BJ (cell line): ENCODE measurements around the gene FSCN2. TPM values are rescaled to one million over a fixed set of nuclear protein-coding genes. Genes with fewer than 3 reads are reported as not detected.

ENCODE experiments used
- CTCF ChIA-PET: fragments of 350-600 bp; formaldehyde crosslinking; extraction: SDS; loops from one replicate; lab custom pipeline; 2021; ENCODE audit warnings: antibody characterized with exemption, inconsistent platforms; lab: Yijun Ruan, JAX
- POLR2A ChIA-PET: fragments of 300-600 bp; sonication (Branson Sonifier 250); formaldehyde crosslinking; extraction: SDS; loops from one replicate; lab custom pipeline; 2021; ENCODE audit warnings: antibody characterized with exemption; lab: Charles Lee
- DNase-seq: peaks from one replicate; pipeline ENCODE4 v3.0.0-alpha.2; 2011; ENCODE audit warnings: low read depth
- H3K27me3 ChIP-seq: 2 replicates; pipeline ENCODE4 v1.6.0; 2011; ENCODE audit warnings: low read length; ENCODE audit not compliant: control insufficient read depth, insufficient read depth
- H3K36me3 ChIP-seq: 2 replicates; pipeline ENCODE4 v1.5.1; 2011; ENCODE audit warnings: low read length; ENCODE audit not compliant: control insufficient read depth, insufficient read depth
- H3K4me3 ChIP-seq: 2 replicates; pipeline ENCODE4 v1.5.1; 2011; ENCODE audit warnings: low read depth, mild to moderate bottlenecking, control low read depth, low read length
- polyA plus RNA-seq: library from polyadenylated mRNA; depleted of rRNA; stranded (reverse); fragments of >200 nt; gene quantifications from 2 replicates; pipeline ENCODE4 v1.2.3, GENCODE V29; 2011
- TF ChIP-seq, protein P1 (sequence below): IDR thresholded peaks from 2 replicates; pipeline ENCODE4 v1.5.1; 2011; ENCODE audit warnings: low read depth, mild to moderate bottlenecking, control low read depth, inconsistent platforms, low read length, moderate library complexity; ENCODE audit not compliant: insufficient read depth

FSCN2 gene
- polyA plus RNA-seq, 1 experiment: 1.3 TPM

- H3K36me3 ChIP-seq: no peaks in the 10 kb centered on the region
- H3K27me3 ChIP-seq: peaks cover 4% of the 10 kb centered on the region; the same call in 1 of the 2 replicates
- ChIA-PET POLR2A (no interaction called here), CTCF (interaction anchor here (1.0 to 1.5 kb wide), 3 partner anchors 31 to 346 kb away, joined by 3 to 4 read pairs (median 3); no protein-coding TSS in a partner anchor)
- DNase-seq: no peak
- TF ChIP-seq, protein P1, sequence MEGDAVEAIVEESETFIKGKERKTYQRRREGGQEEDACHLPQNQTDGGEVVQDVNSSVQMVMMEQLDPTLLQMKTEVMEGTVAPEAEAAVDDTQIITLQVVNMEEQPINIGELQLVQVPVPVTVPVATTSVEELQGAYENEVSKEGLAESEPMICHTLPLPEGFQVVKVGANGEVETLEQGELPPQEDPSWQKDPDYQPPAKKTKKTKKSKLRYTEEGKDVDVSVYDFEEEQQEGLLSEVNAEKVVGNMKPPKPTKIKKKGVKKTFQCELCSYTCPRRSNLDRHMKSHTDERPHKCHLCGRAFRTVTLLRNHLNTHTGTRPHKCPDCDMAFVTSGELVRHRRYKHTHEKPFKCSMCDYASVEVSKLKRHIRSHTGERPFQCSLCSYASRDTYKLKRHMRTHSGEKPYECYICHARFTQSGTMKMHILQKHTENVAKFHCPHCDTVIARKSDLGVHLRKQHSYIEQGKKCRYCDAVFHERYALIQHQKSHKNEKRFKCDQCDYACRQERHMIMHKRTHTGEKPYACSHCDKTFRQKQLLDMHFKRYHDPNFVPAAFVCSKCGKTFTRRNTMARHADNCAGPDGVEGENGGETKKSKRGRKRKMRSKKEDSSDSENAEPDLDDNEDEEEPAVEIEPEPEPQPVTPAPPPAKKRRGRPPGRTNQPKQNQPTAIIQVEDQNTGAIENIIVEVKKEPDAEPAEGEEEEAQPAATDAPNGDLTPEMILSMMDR: no peak
- H3K4me3 ChIP-seq: peak overlapping the region; percentile 73
Measured at GRCh38 chr17:81488276-81488860, 39.8 kb upstream of the FSCN2 start.

DNA sequence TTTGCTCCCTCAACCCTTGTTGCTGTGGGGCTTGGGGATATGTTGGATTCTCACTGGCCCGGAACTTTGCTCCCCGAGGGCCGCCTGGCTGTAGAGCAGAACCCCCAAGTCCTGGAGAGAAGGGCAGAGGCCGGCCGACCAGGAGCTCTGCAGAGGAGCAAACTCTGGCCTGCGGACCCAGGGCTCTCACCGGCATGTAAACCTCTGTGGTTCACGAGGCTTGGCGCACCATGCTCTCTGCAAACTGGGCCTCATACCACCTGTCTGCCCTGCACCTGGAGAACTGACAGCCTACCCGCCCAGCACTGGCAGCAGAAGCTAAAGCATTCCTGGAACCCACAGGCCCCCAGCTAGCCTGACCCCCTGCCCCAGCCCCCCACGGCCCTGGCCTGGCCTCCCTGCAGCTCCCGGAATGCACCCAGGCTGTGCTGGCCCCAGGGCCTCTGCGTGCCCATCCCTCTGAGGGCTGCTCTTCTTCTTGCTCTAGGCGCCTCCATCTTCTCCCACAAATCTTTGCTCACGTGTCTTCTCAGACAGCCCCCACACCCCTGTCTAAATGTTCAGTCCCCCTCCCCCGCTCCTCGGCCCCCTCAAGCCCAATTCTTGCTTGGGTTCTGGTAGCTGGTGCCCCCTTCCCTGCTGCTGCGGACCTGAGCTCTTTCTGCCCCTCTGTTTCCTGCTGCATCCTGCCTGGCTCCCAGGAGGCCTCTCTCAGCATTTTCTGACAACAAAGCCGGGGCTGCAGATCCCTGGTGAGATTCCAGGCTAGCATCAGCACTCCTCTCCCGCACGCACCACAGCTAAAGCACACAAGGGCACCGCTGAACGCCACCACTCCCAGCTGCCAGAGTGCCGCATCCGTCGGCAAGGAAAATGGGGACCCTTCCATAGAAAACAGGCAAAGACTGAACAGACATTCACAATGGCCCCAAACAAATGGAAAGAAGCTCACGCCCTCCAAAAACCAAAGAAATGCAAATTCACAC, 38.9 kb upstream of the FSCN2 start:
- TF ChIP-seq, protein P1: no peak
- Histone ChIP-seq H3K36me3 (no peaks in the 10 kb centered on the region), H3K4me3 (no peak overlapping the region; the same call in 1 of the 2 replicates), H3K27me3 (peaks cover 4% of the 10 kb centered on the region; the same call in 1 of the 2 replicates)
- no peak for DNase-seq
- POLR2A ChIA-PET: no interaction called here
- CTCF ChIA-PET: interaction anchor here (0.6 to 1.5 kb wide), 5 partner anchors 22 to 347 kb away, joined by 3 to 5 read pairs (median 3); no protein-coding TSS in a partner anchor

DNA sequence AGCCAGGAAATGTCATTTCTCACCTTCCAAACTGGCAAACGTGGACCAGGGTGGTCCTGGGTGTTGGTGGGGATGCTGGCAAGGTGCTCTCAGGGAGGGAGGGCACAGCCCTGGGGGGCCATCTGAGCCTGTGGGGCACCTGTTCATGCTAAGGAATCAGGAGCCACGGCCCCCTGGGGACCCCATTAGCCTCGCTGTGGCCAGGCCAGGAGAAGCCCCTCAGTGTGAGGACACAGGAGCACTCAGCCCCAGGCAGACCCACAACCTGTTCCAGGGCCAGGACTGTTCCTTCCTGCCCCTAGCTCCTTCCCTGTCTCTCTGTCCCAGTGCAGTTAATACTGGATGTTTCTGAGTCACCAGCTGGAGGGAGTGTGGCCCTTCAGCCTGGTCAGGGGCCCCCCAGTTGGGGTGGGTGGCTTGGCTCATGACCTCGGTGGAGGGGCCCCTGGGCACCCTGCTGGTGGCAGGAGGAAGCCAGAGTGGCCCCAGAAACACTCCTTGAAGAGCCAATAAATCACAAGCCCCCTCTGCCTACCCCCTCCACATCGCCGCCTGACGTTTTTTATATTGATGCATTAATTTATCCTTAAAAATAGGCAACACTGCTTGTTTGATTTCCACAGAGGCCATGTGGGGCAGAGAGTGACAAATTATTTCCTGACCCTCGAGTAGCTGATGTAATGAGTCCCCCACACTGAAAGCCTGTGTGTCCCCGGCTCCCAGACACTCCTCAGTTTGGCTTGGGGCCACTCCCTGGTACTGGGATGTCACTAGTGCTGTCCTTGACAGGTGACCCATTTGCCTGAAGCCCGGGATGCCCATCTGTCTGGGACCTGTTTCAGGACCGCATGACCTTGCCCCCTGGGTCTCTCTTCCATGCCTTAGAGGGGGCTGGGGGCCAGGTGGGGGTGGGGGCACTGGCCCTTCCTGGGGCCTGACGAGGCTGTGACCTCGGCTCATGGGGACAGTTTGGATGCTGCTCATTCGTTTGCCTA, 37.9 kb upstream of the FSCN2 start:
- no peak overlapping the region for H3K4me3 ChIP-seq
- DNase-seq: no peak
- ChIA-PET CTCF (interaction anchor here (0.6 to 1.5 kb wide), 4 partner anchors 21 to 237 kb away, joined by 3 to 5 read pairs (median 3); no protein-coding TSS in a partner anchor), POLR2A (no interaction called here)
- H3K27me3 ChIP-seq: peaks cover 4% of the 10 kb centered on the region; the same call in 1 of the 2 replicates
- no peaks in the 10 kb centered on the region for H3K36me3 ChIP-seq
- TF ChIP-seq, protein P1: no peak

- POLR2A ChIA-PET: no interaction called here
- H3K36me3 ChIP-seq: no peaks in the 10 kb centered on the region
- no peak overlapping the region for H3K4me3 ChIP-seq
- DNase-seq: no peak
- TF ChIP-seq, protein P1: no peak
- CTCF ChIA-PET: no interaction called here
- peaks cover 4% of the 10 kb centered on the region; the same call in 1 of the 2 replicates for H3K27me3 ChIP-seq
Measured at GRCh38 chr17:81491181-81491581, 37.0 kb upstream of the FSCN2 start.
